GM12878 (cell line): ENCODE measurements around the gene KLHL15. TPM values are rescaled to one million over a fixed set of nuclear protein-coding genes. Genes with fewer than 3 reads are reported as not detected.

ENCODE experiments used
- CREB1 ChIP-seq: IDR thresholded peaks from 2 replicates; pipeline ENCODE4 v1.6.1; 2012; ENCODE audit warnings: low read depth, mild to moderate bottlenecking, inconsistent platforms
- IKZF2 ChIP-seq, 2 experiments: fragments of 450-650 bp; IDR thresholded peaks; 2 replicates each; pipeline ENCODE4 v1.6.1; 2017; ENCODE audit warnings: mild to moderate bottlenecking in 2 of 2, moderate library complexity in 2 of 2
- NBN ChIP-seq: fragments of 450-650 bp; IDR thresholded peaks from 2 replicates; pipeline ENCODE4 v1.6.1; 2016
- NFYB ChIP-seq: IDR thresholded peaks from 2 replicates; pipeline ENCODE4 v1.6.1; 2011; ENCODE audit warnings: low read depth, mild to moderate bottlenecking, low read length, improper control_type of control experiment, moderate library complexity; ENCODE audit not compliant: insufficient read depth
- RCOR1 ChIP-seq: conservative IDR thresholded peaks from 2 replicates; pipeline ENCODE4 v1.6.1; 2012; ENCODE audit warnings: low read depth, low read length, improper control_type of control experiment
- SREBF1 ChIP-seq: IDR thresholded peaks from 2 replicates; pipeline ENCODE4 v1.6.1; 2012; ENCODE audit warnings: mild to moderate bottlenecking, low read length
- polyA plus RNA-seq, 11 experiments: library from polyadenylated mRNA; depleted of rRNA in 4 of 11; unstranded in 6 of 11; stranded (reverse) in 5 of 11; fragments of >200 nt; fragmentation: Nextera tagmentation in 4 of 11; fragmentation: Illumina TruSeq in 1 of 11; extraction: Ambion mirVana in 4 of 11; extraction: Trizol in 1 of 11; gene quantifications; 1 replicate in 1 of 11; 2 replicates in 10 of 11; pipeline versions ENCODE4 v1.2.1 to v1.2.3, GENCODE V29; 2011 to 2016; ENCODE audit warnings: inconsistent platforms in 2 of 11, missing spikeins in 2 of 11, low read depth in 1 of 11
- total RNA-seq, 4 experiments: library from RNA; depleted of rRNA in 3 of 4; stranded (reverse); fragments of >200 nt in 3 of 4; fragmentation: Illumina TruSeq in 1 of 4; extraction: Trizol in 1 of 4; gene quantifications; 2 replicates each; pipeline versions ENCODE4 v1.2.1 to v1.2.3, GENCODE V29; 2013 to 2021
- TF ChIP-seq, protein P1 (sequence below): fragments of 450-650 bp; IDR thresholded peaks from 2 replicates; pipeline ENCODE4 v1.6.1; 2017; ENCODE audit warnings: borderline replicate concordance
- TF ChIP-seq, protein P2 (sequence below): fragments of 450-650 bp; IDR thresholded peaks from 2 replicates; pipeline ENCODE4 v1.6.1; 2018; ENCODE audit warnings: mild to moderate bottlenecking, low read depth, moderate library complexity; ENCODE audit not compliant: partially characterized antibody
- TF ChIP-seq, protein P3 (sequence below): fragments of 450-650 bp; IDR thresholded peaks from 2 replicates; pipeline ENCODE4 v1.6.1; 2016; ENCODE audit warnings: mild to moderate bottlenecking, moderate library complexity, borderline replicate concordance

Gene KLHL15
- total and polyA plus RNA-seq, 10 of the 15 experiments (the other 5 are each of a cell fraction or from before 2014, with no cell fraction given): 1.4 to 7.0 (median 3.7) TPM

DNA sequence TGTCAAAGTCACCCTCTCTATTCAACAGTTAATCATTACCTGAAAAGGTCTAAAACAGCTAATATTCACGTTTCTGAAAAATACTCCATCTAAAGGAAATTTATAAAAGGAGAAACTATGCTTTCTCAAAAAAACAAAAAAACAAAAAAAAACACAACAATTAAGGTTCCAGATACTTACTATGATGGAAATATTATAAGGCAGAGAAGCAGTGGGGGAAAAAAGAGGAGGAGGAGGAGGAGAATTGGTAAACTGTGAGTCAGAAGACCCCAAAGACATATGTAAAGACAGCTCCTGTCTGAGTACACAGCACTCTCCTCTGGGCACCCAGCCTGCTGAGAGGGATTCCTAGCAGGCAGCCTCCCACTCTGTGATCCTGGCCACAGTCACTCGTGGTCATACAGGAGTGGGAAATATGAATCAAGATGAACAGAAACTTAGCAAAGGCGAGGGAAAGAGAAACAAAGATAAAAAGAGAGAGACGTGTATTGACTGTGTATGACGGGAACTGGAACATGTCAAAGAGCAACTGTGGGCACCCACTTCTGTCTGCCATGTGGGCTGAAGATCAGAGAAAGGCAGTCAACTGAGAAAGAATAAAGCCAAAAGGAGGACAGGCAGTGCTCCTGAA, 12.5 kb downstream of the KLHL15 start (continued):
- TF ChIP-seq RCOR1 (no peak), NBN (0 out of 2 replicates have a peak, but pooled peaks have one; percentile 15), NFYB (no peak), SREBF1 (no peak), CREB1 (0 out of 2 replicates have a peak, but pooled peaks have one; percentile 27), IKZF2 (IDR thresholded peaks at IDR 0.05) (peak; percentile 61 to 68; a peak in 2 of 4 replicates)
- TF ChIP-seq, protein P1, sequence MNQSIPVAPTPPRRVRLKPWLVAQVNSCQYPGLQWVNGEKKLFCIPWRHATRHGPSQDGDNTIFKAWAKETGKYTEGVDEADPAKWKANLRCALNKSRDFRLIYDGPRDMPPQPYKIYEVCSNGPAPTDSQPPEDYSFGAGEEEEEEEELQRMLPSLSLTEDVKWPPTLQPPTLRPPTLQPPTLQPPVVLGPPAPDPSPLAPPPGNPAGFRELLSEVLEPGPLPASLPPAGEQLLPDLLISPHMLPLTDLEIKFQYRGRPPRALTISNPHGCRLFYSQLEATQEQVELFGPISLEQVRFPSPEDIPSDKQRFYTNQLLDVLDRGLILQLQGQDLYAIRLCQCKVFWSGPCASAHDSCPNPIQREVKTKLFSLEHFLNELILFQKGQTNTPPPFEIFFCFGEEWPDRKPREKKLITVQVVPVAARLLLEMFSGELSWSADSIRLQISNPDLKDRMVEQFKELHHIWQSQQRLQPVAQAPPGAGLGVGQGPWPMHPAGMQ: no peak
- TF ChIP-seq, protein P2, sequence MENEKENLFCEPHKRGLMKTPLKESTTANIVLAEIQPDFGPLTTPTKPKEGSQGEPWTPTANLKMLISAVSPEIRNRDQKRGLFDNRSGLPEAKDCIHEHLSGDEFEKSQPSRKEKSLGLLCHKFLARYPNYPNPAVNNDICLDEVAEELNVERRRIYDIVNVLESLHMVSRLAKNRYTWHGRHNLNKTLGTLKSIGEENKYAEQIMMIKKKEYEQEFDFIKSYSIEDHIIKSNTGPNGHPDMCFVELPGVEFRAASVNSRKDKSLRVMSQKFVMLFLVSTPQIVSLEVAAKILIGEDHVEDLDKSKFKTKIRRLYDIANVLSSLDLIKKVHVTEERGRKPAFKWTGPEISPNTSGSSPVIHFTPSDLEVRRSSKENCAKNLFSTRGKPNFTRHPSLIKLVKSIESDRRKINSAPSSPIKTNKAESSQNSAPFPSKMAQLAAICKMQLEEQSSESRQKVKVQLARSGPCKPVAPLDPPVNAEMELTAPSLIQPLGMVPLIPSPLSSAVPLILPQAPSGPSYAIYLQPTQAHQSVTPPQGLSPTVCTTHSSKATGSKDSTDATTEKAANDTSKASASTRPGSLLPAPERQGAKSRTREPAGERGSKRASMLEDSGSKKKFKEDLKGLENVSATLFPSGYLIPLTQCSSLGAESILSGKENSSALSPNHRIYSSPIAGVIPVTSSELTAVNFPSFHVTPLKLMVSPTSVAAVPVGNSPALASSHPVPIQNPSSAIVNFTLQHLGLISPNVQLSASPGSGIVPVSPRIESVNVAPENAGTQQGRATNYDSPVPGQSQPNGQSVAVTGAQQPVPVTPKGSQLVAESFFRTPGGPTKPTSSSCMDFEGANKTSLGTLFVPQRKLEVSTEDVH: no peak
- TF ChIP-seq, protein P3, sequence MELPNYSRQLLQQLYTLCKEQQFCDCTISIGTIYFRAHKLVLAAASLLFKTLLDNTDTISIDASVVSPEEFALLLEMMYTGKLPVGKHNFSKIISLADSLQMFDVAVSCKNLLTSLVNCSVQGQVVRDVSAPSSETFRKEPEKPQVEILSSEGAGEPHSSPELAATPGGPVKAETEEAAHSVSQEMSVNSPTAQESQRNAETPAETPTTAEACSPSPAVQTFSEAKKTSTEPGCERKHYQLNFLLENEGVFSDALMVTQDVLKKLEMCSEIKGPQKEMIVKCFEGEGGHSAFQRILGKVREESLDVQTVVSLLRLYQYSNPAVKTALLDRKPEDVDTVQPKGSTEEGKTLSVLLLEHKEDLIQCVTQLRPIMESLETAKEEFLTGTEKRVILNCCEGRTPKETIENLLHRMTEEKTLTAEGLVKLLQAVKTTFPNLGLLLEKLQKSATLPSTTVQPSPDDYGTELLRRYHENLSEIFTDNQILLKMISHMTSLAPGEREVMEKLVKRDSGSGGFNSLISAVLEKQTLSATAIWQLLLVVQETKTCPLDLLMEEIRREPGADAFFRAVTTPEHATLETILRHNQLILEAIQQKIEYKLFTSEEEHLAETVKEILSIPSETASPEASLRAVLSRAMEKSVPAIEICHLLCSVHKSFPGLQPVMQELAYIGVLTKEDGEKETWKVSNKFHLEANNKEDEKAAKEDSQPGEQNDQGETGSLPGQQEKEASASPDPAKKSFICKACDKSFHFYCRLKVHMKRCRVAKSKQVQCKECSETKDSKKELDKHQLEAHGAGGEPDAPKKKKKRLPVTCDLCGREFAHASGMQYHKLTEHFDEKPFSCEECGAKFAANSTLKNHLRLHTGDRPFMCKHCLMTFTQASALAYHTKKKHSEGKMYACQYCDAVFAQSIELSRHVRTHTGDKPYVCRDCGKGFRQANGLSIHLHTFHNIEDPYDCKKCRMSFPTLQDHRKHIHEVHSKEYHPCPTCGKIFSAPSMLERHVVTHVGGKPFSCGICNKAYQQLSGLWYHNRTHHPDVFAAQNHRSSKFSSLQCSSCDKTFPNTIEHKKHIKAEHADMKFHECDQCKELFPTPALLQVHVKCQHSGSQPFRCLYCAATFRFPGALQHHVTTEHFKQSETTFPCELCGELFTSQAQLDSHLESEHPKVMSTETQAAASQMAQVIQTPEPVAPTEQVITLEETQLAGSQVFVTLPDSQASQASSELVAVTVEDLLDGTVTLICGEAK: no peak
